GM12892 (cell line): ENCODE measurements around the gene GPR137C.

ENCODE experiments used
- DNase-seq: peaks from one replicate; pipeline ENCODE4 v3.0.0; 2011; ENCODE audit not compliant: insufficient read length
- FAIRE-seq: peaks from 2 replicates; lab custom pipeline; 2011; peaks lifted over from hg19 to GRCh38; lab: Jason Lieb, UNC
- POLR2A ChIP-seq: IDR thresholded peaks from 2 replicates; pipeline ENCODE4 v1.6.1; 2011; ENCODE audit warnings: low read depth, low read length, control low read depth
- POLR2AphosphoS5 ChIP-seq: IDR thresholded peaks from 2 replicates; pipeline ENCODE4 v1.6.1; 2011; ENCODE audit warnings: low read depth, low read length, control low read depth
- TAF1 ChIP-seq: IDR thresholded peaks from 2 replicates; pipeline ENCODE4 v1.6.1; 2011; ENCODE audit warnings: low read depth, mild to moderate bottlenecking, control low read depth, low read length, borderline replicate concordance

Gene GPR137C

GRCh38 chr14:52596320-52596719, 43.7 kb downstream of the GPR137C start:
- TF ChIP-seq POLR2AphosphoS5 (no peak), TAF1 (no peak), POLR2A (no peak)
- no peak for DNase-seq
- no peak for FAIRE-seq

DNA sequence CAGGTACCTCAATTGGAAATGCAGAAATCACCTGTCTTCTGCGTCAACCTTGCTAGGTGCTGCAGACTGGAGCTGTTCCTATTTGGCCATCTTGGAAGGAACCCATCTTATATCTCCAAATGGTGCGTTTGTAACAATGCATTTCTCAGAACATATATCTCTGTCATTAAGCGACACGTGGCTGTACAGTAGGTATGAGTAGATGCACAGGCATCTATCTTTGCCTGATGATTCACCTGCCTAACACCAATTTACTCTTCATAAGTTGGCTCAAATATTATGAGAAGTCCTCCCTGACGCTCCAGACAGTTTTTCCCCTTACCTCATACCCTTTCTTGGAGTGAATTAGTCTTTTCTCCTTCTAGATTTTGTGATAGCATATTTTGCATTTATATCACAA, 44.2 kb downstream of the GPR137C start:
- no peak for DNase-seq
- FAIRE-seq: no peak
- no peak for TF ChIP-seq TAF1
- TF ChIP-seq POLR2AphosphoS5: no peak
- no peak for TF ChIP-seq POLR2A

GRCh38 chr14:52598568-52598967, 45.9 kb downstream of the GPR137C start:
- DNase-seq: no peak
- no peak for FAIRE-seq
- TF ChIP-seq POLR2AphosphoS5 (no peak), TAF1 (no peak), POLR2A (no peak)

GRCh38 chr14:52599974-52600373, 47.3 kb downstream of the GPR137C start:
- no peak for FAIRE-seq
- DNase-seq: no peak
- TF ChIP-seq TAF1 (no peak), POLR2A (no peak), POLR2AphosphoS5 (no peak)

- DNase-seq (no peak), FAIRE-seq (peak; percentile 5)
- TF ChIP-seq POLR2A (no peak), TAF1 (no peak), POLR2AphosphoS5 (no peak)
Observed at GRCh38 chr14:52602131-52602530, 49.5 kb downstream of the GPR137C start.

DNA sequence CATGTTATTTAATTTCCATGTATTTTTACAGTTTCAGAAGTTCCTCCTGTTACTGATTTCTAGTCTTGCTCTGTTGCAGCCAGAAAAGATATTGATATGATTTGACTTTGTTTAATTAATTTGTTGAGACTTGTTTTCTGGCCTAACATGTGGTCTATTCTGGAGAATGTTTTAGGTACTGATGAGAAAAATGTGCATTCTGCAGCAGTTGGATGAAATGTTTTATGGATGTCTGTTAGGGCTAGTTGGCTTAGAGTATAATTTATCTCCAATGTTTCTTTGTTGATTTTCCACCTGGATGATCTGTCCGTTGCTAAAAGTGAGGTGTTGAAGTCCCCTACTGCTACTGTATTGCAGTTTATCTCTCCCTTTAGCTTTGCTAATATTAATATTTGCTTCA, 54.4 kb downstream of the GPR137C start:
- no peak for DNase-seq
- no peak for FAIRE-seq
- TF ChIP-seq POLR2AphosphoS5 (no peak), POLR2A (no peak), TAF1 (no peak)

- TF ChIP-seq POLR2AphosphoS5 (no peak), TAF1 (no peak), POLR2A (no peak)
- DNase-seq (no peak), FAIRE-seq (no peak)
Observed at GRCh38 chr14:52609445-52610044, 56.9 kb downstream of the GPR137C start.

DNA sequence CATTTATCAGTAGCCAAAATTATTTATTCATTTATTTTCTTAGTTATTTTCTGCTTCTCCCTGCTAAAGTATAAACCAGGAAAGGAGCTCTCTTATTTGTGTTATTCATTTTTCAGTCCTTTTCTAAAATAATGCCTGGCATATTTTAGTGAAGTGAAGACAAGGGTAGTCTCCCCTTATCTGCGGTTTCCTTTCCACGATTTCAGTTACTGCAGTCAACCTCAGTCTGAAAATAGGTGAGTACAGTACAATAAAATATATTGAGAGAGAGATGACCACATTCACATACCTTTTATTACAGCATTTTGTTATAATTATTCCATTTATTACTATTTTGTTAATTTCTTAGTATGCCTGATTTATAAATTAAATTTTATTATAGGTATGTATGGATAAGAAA, 57.6 kb downstream of the GPR137C start:
- FAIRE-seq (no peak), DNase-seq (no peak)
- TF ChIP-seq POLR2A: no peak
- no peak for TF ChIP-seq POLR2AphosphoS5
- TF ChIP-seq TAF1: no peak

GRCh38 chr14:52618602-52619001, 66.0 kb downstream of the GPR137C start:
- no peak for DNase-seq
- no peak for FAIRE-seq
- no peak for TF ChIP-seq POLR2AphosphoS5
- TF ChIP-seq TAF1: no peak
- no peak for TF ChIP-seq POLR2A

GRCh38 chr14:52619687-52620086, 67.1 kb downstream of the GPR137C start:
- DNase-seq (no peak), FAIRE-seq (no peak)
- no peak for TF ChIP-seq POLR2A
- no peak for TF ChIP-seq TAF1
- TF ChIP-seq POLR2AphosphoS5: no peak

DNA sequence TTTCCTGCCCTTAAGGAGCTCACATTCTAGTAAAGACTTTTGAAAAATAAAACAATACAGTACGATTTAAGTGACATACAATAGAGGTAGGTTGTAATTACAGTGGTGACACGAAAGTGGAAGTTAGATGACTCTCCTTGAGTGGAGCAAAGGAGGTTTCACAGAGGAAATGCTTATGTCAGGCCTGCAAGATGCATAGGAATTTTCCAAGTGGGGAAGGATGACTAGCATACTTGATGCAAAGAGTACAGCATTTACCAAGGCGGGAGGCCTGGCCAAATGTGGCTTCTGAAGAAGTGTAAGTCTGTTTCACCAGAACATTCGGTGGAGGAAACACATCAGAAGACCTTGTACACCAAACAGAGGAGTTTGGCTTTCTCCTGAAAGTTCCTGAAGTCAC, 87.5 kb downstream of the GPR137C start:
- no peak for FAIRE-seq
- TF ChIP-seq POLR2AphosphoS5 (no peak), TAF1 (no peak), POLR2A (no peak)

DNA sequence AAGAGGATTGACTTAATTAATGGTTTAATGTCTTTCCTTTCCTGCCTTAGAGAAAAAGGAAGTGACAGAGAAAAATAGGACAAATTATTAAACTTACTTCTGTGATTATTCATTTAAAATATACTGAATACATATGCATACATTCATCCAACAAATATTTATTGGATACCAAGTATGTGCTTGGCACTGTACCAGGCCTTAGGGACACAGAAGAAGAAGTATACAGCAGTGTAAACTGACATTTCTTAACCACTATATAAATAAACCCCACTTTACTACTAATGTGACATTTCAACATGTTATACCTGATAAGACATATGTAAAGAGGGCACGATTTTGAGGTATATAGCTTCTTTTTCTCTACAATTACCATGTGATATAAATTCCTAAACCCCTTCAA, 89.1 kb downstream of the GPR137C start:
- TF ChIP-seq POLR2AphosphoS5 (no peak), POLR2A (no peak), TAF1 (no peak)
- DNase-seq (no peak), FAIRE-seq (no peak)

More for the DNA sequence above, 87.5 kb downstream of the GPR137C start:
- DNase-seq: no peak
